Endothelial cell (in vitro differentiated cells): Measurements from ENCODE around the gene TUBB. TPM values are rescaled to one million over a fixed set of nuclear protein-coding genes. Genes with fewer than 3 reads are reported as not detected.
A peak's percentile ranks its signal among the peaks of the same experiment; 100 is the strongest.

Experiments
- DNase-seq: peaks from one replicate; pipeline ENCODE4 v3.0.0; 2021; ENCODE audit warnings: low spot score
- H3K27ac Mint-ChIP-seq: one replicate; pipeline ENCODE4 v1.8.0; 2021; ENCODE audit warnings: mixed read lengths, inconsistent platforms; ENCODE audit not compliant: unreplicated experiment
- H3K27me3 Mint-ChIP-seq: one replicate; pipeline ENCODE4 v1.8.0; 2021; ENCODE audit warnings: mild to moderate bottlenecking, moderate library complexity, mixed read lengths, inconsistent platforms; ENCODE audit not compliant: unreplicated experiment
- H3K36me3 Mint-ChIP-seq: one replicate; pipeline ENCODE4 v1.8.0; 2021; ENCODE audit warnings: mild to moderate bottlenecking, low read depth, mixed read lengths, inconsistent platforms; ENCODE audit not compliant: unreplicated experiment
- H3K4me1 Mint-ChIP-seq: one replicate; pipeline ENCODE4 v1.8.0; 2021; ENCODE audit warnings: mild to moderate bottlenecking, mixed read lengths, inconsistent platforms; ENCODE audit not compliant: unreplicated experiment
- H3K4me3 Mint-ChIP-seq: one replicate; pipeline ENCODE4 v1.8.0; 2021; ENCODE audit warnings: mild to moderate bottlenecking, mixed read lengths, inconsistent platforms; ENCODE audit not compliant: unreplicated experiment
- H3K9me3 Mint-ChIP-seq: one replicate; pipeline ENCODE4 v1.8.0; 2021; ENCODE audit warnings: mixed read lengths, inconsistent platforms; ENCODE audit not compliant: unreplicated experiment
- CTCF ChIP-seq: fragments of 200-600 bp; sonication (generic); IDR thresholded peaks from one replicate; pipeline ENCODE4 v1.5.0; 2021; ENCODE audit warnings: antibody characterized with exemption; ENCODE audit not compliant: unreplicated experiment
- total RNA-seq: library from RNA; stranded (reverse); fragmentation: NEBNext Ultra II Directional; extraction: Animal tissue kit (Norgen Biotek cat#: 25700); gene quantifications from one replicate; pipeline ENCODE4 v1.2.1, GENCODE V29; 2021; ENCODE audit not compliant: unreplicated experiment

The TUBB gene
- total RNA-seq, 1 donor from 2014 or later = 1,094 TPM

- peaks cover 26% of the 10 kb centered on the region for H3K36me3 Mint-ChIP-seq
- peak overlapping the region; percentile 77 for H3K27ac Mint-ChIP-seq
- peak; percentile 21 for DNase-seq
- H3K4me1 Mint-ChIP-seq = peaks cover 40% of the 10 kb centered on the region
- no peak for TF ChIP-seq CTCF
- peak overlapping the region; percentile 89 for H3K4me3 Mint-ChIP-seq
- no peaks in the 10 kb centered on the region for H3K9me3 Mint-ChIP-seq
- H3K27me3 Mint-ChIP-seq = no peaks in the 10 kb centered on the region
Observed at GRCh38 chr6:30743099-30744053, 23.2 kb downstream of the TUBB start.

- no peak for TF ChIP-seq CTCF
- H3K27ac Mint-ChIP-seq = peak within 1 kb of the TSS; percentile 77
- peak within 1 kb of the TSS; percentile 89 for H3K4me3 Mint-ChIP-seq
- no peaks in the 10 kb centered on the region for H3K27me3 Mint-ChIP-seq
- DNase-seq = peak; percentile 75
- peaks cover 19% of the 10 kb centered on the region for H3K36me3 Mint-ChIP-seq
- H3K9me3 Mint-ChIP-seq = no peaks in the 10 kb centered on the region
- peaks cover 45% of the 10 kb centered on the region for H3K4me1 Mint-ChIP-seq
Observed at GRCh38 chr6:30744054-30744805, 24.1 kb downstream of the TUBB start, which contains the start of gene IER3. TSS of gene IER3 (minus strand) at chr6:30744547. CDS start at chr6:30744518, 29 bp downstream.

- no peaks in the 10 kb centered on the region for H3K9me3 Mint-ChIP-seq
- H3K4me3 Mint-ChIP-seq = peak overlapping the region; percentile 1
- H3K27ac Mint-ChIP-seq = peak overlapping the region; percentile 6
Observed at GRCh38 chr6:30747300-30747687, 27.1 kb downstream of the TUBB start.

GRCh38 chr6:30747902-30748769 lies 28.0 kb downstream of the TUBB start:
- no peaks in the 10 kb centered on the region for H3K36me3 Mint-ChIP-seq
- H3K27ac Mint-ChIP-seq = peak overlapping the region; percentile 33
- no peaks in the 10 kb centered on the region for H3K9me3 Mint-ChIP-seq
- no peak overlapping the region for H3K4me3 Mint-ChIP-seq
- no peaks in the 10 kb centered on the region for H3K27me3 Mint-ChIP-seq
- no peak for DNase-seq
- peaks cover 24% of the 10 kb centered on the region for H3K4me1 Mint-ChIP-seq
- no peak for TF ChIP-seq CTCF

More at GRCh38 chr6:30747300-30747687, 27.1 kb downstream of the TUBB start:
- H3K36me3 Mint-ChIP-seq = no peaks in the 10 kb centered on the region
- H3K4me1 Mint-ChIP-seq = peaks cover 25% of the 10 kb centered on the region
- no peaks in the 10 kb centered on the region for H3K27me3 Mint-ChIP-seq
- TF ChIP-seq CTCF = no peak
- DNase-seq = no peak
